BLaER1 (cell line): ENCODE data around the gene PTGFRN.

Source experiments
- H3K27ac ChIP-seq: shearing (Covaris generic); formaldehyde crosslinking; 2 replicates; pipeline ENCODE4 v1.8.1; 2022
- H3K27me3 ChIP-seq: shearing (Covaris generic); formaldehyde crosslinking; 2 replicates; pipeline ENCODE4 v1.8.1; 2022
- H3K36me3 ChIP-seq: shearing (Covaris generic); formaldehyde crosslinking; 2 replicates; pipeline ENCODE4 v1.8.1; 2022
- H3K4me1 ChIP-seq: shearing (Covaris generic); formaldehyde crosslinking; 2 replicates; pipeline ENCODE4 v1.8.1; 2022
- H3K4me2 ChIP-seq: shearing (Covaris generic); formaldehyde crosslinking; 2 replicates; pipeline ENCODE4 v1.8.1; 2022
- H3K4me3 ChIP-seq: shearing (Covaris generic); formaldehyde crosslinking; 2 replicates; pipeline ENCODE4 v1.8.1; 2022
- H3K9ac ChIP-seq: shearing (Covaris generic); formaldehyde crosslinking; 2 replicates; pipeline ENCODE4 v1.8.1; 2022
- H3K9me3 ChIP-seq: shearing (Covaris generic); formaldehyde crosslinking; 2 replicates; pipeline ENCODE4 v1.8.1; 2022
- H4K20me1 ChIP-seq: shearing (Covaris generic); formaldehyde crosslinking; 2 replicates; pipeline ENCODE4 v1.8.1; 2022
- Cebpa-rat ChIP-seq: shearing (Covaris generic); IDR thresholded peaks from 2 replicates; pipeline ENCODE4 v1.8.1; 2022

PTGFRN gene

GRCh38 chr1:116984406-116985160 lies 74.9 kb downstream of the PTGFRN start:
- Histone ChIP-seq H3K36me3 (no peaks in the 10 kb centered on the region), H3K9me3 (no peaks in the 10 kb centered on the region), H3K4me3 (no peak overlapping the region), H3K4me2 (no peak overlapping the region), H3K27ac (no peak overlapping the region), H4K20me1 (no peaks in the 10 kb centered on the region), H3K9ac (no peak overlapping the region), H3K27me3 (no peaks in the 10 kb centered on the region), H3K4me1 (peaks cover 20% of the 10 kb centered on the region)
- no peak for TF ChIP-seq Cebpa-rat

- Histone ChIP-seq H3K4me2 (peak overlapping the region; percentile 45), H3K4me3 (no peak overlapping the region), H3K9ac (no peak overlapping the region), H3K4me1 (peaks cover 20% of the 10 kb centered on the region), H3K9me3 (no peaks in the 10 kb centered on the region), H3K27ac (no peak overlapping the region), H3K36me3 (no peaks in the 10 kb centered on the region), H4K20me1 (no peaks in the 10 kb centered on the region), H3K27me3 (no peaks in the 10 kb centered on the region)
- no peak for TF ChIP-seq Cebpa-rat
These were observed 76.9 kb downstream of the PTGFRN start for GRCh38 chr1:116986421-116987255.

- no peak for TF ChIP-seq Cebpa-rat
- no peaks in the 10 kb centered on the region for H3K27me3 ChIP-seq
- peaks cover 20% of the 10 kb centered on the region for H3K4me1 ChIP-seq
- H3K36me3 ChIP-seq, result no peaks in the 10 kb centered on the region
- no peak overlapping the region for H3K27ac ChIP-seq
- H4K20me1 ChIP-seq, result no peaks in the 10 kb centered on the region
- no peak overlapping the region for H3K9ac ChIP-seq
- H3K4me3 ChIP-seq, result no peak overlapping the region
- H3K4me2 ChIP-seq, result no peak overlapping the region
- H3K9me3 ChIP-seq, result no peaks in the 10 kb centered on the region
These were observed 77.5 kb downstream of the PTGFRN start for GRCh38 chr1:116987256-116987555.

GRCh38 chr1:116988248-116988647 lies 78.5 kb downstream of the PTGFRN start:
- Histone ChIP-seq H3K9ac (no peak overlapping the region), H3K4me3 (no peak overlapping the region), H3K9me3 (no peaks in the 10 kb centered on the region), H3K27ac (no peak overlapping the region), H3K27me3 (no peaks in the 10 kb centered on the region), H3K4me1 (peaks cover 20% of the 10 kb centered on the region), H4K20me1 (no peaks in the 10 kb centered on the region), H3K4me2 (no peak overlapping the region), H3K36me3 (no peaks in the 10 kb centered on the region)
- TF ChIP-seq Cebpa-rat, result no peak

- H3K27ac ChIP-seq, result no peak overlapping the region
- no peaks in the 10 kb centered on the region for H3K27me3 ChIP-seq
- H3K9me3 ChIP-seq, result no peaks in the 10 kb centered on the region
- H4K20me1 ChIP-seq, result no peaks in the 10 kb centered on the region
- TF ChIP-seq Cebpa-rat, result no peak
- H3K4me2 ChIP-seq, result no peak overlapping the region
- no peak overlapping the region for H3K9ac ChIP-seq
- peaks cover 20% of the 10 kb centered on the region for H3K4me1 ChIP-seq
- H3K4me3 ChIP-seq, result no peak overlapping the region
- H3K36me3 ChIP-seq, result no peaks in the 10 kb centered on the region
These were observed 79.2 kb downstream of the PTGFRN start for GRCh38 chr1:116988908-116989307.

- H3K4me1 ChIP-seq, result peaks cover 20% of the 10 kb centered on the region
- no peak overlapping the region for H3K27ac ChIP-seq
- H3K27me3 ChIP-seq, result no peaks in the 10 kb centered on the region
- H3K4me2 ChIP-seq, result no peak overlapping the region
- no peak overlapping the region for H3K9ac ChIP-seq
- no peaks in the 10 kb centered on the region for H3K9me3 ChIP-seq
- H3K36me3 ChIP-seq, result no peaks in the 10 kb centered on the region
- H3K4me3 ChIP-seq, result no peak overlapping the region
- no peak for TF ChIP-seq Cebpa-rat
- H4K20me1 ChIP-seq, result no peaks in the 10 kb centered on the region
These were observed 80.1 kb downstream of the PTGFRN start for GRCh38 chr1:116989835-116990234.

GRCh38 chr1:116990612-116991151 lies 81.0 kb downstream of the PTGFRN start:
- Histone ChIP-seq H3K36me3 (no peaks in the 10 kb centered on the region), H3K4me3 (no peak overlapping the region), H3K27ac (no peak overlapping the region), H3K9ac (no peak overlapping the region), H3K4me2 (no peak overlapping the region), H3K9me3 (no peaks in the 10 kb centered on the region), H3K4me1 (peaks cover 20% of the 10 kb centered on the region), H3K27me3 (no peaks in the 10 kb centered on the region), H4K20me1 (no peaks in the 10 kb centered on the region)
- no peak for TF ChIP-seq Cebpa-rat

- H3K27me3 ChIP-seq, result no peaks in the 10 kb centered on the region
- no peaks in the 10 kb centered on the region for H3K36me3 ChIP-seq
- no peak for TF ChIP-seq Cebpa-rat
- H3K27ac ChIP-seq, result no peak overlapping the region
- no peaks in the 10 kb centered on the region for H4K20me1 ChIP-seq
- H3K4me3 ChIP-seq, result no peak overlapping the region
- no peak overlapping the region for H3K9ac ChIP-seq
- H3K4me2 ChIP-seq, result no peak overlapping the region
- H3K9me3 ChIP-seq, result no peaks in the 10 kb centered on the region
- peaks cover 14% of the 10 kb centered on the region for H3K4me1 ChIP-seq
These were observed 81.6 kb downstream of the PTGFRN start for GRCh38 chr1:116991171-116991845.

GRCh38 chr1:116991918-116992317 lies 82.2 kb downstream of the PTGFRN start:
- Histone ChIP-seq H3K4me1 (peaks cover 8% of the 10 kb centered on the region; the same call in 1 of the 2 replicates), H3K9ac (no peak overlapping the region), H4K20me1 (no peaks in the 10 kb centered on the region), H3K27ac (no peak overlapping the region), H3K4me3 (no peak overlapping the region), H3K9me3 (no peaks in the 10 kb centered on the region), H3K27me3 (no peaks in the 10 kb centered on the region), H3K36me3 (no peaks in the 10 kb centered on the region), H3K4me2 (no peak overlapping the region)
- no peak for TF ChIP-seq Cebpa-rat

GRCh38 chr1:116993286-116993685 lies 83.6 kb downstream of the PTGFRN start:
- H3K27me3 ChIP-seq, result no peaks in the 10 kb centered on the region
- H3K9ac ChIP-seq, result no peak overlapping the region
- no peak overlapping the region for H3K4me2 ChIP-seq
- no peak overlapping the region for H3K27ac ChIP-seq
- H3K4me1 ChIP-seq, result no peaks in the 10 kb centered on the region
- no peaks in the 10 kb centered on the region for H3K36me3 ChIP-seq
- no peaks in the 10 kb centered on the region for H3K9me3 ChIP-seq
- H4K20me1 ChIP-seq, result no peaks in the 10 kb centered on the region
- TF ChIP-seq Cebpa-rat, result no peak
- no peak overlapping the region for H3K4me3 ChIP-seq
